Sigmoid colon (tissue), 3 donors: ENCODE results near the gene SGSM1.

Experiments used
- CTCF ChIP-seq, 4 experiments: fragments of 450-650 bp in 3 of 4; fragments of 200-600 bp in 1 of 4; IDR thresholded peaks; one replicate each; pipeline ENCODE4 v1.5.1; 2016 to 2019; ENCODE audit warnings: antibody characterized with exemption in 4 of 4, mild to moderate bottlenecking in 3 of 4, moderate library complexity in 2 of 4
- POLR2A ChIP-seq, 2 donors: fragments of 450-650 bp; IDR thresholded peaks; one replicate each; pipeline ENCODE4 v1.6.1; 2016; ENCODE audit warnings: antibody characterized with exemption in 2 of 2, mild to moderate bottlenecking in 2 of 2, moderate library complexity in 2 of 2

- TF ChIP-seq CTCF (IDR thresholded peaks at IDR 0.05) (no peak), POLR2A (IDR thresholded peaks at IDR 0.05) (no peak)
Observed at GRCh38 chr22:24964441-24964840, 158.4 kb downstream of the SGSM1 start.
